ES-I3 (cell line): Measurements from ENCODE around the gene SLC35D2.
"Not testable (repeated sequence)": the region's sequence is repeated elsewhere in the genome, so short reads cannot be mapped to it uniquely, and the experiment has no call there.

Experiments used
- H3K36me3 ChIP-seq: 2 replicates; pipeline ENCODE4 v1.6.1; 2013; ENCODE audit warnings: mild to moderate bottlenecking, low read length, control low read depth, moderate library complexity; ENCODE audit not compliant: insufficient read depth
- H3K4me1 ChIP-seq: 2 replicates; pipeline ENCODE4 v1.6.1; 2013; ENCODE audit warnings: mild to moderate bottlenecking, control low read depth, low read length; ENCODE audit not compliant: insufficient read depth
- H3K9ac ChIP-seq: 2 replicates; pipeline ENCODE4 v1.6.1; 2013; ENCODE audit warnings: low read depth, mild to moderate bottlenecking, low read length, moderate library complexity
- H3K9me3 ChIP-seq: 2 replicates; pipeline ENCODE4 v1.6.1; 2013; ENCODE audit warnings: mild to moderate bottlenecking, low read length, moderate library complexity; ENCODE audit not compliant: control insufficient read depth, insufficient read depth

Gene SLC35D2

GRCh38 chr9:96323169-96323568, 60.3 kb downstream of the SLC35D2 start:
- H3K36me3 ChIP-seq, result no peaks in the 10 kb centered on the region
- no peaks in the 10 kb centered on the region for H3K9me3 ChIP-seq
- peaks cover 8% of the 10 kb centered on the region for H3K4me1 ChIP-seq
- no peak overlapping the region for H3K9ac ChIP-seq

- H3K36me3 ChIP-seq, H3K9me3 ChIP-seq, H3K4me1 ChIP-seq, H3K9ac ChIP-seq: not testable (repeated sequence)
Measured at GRCh38 chr9:96322736-96323135, 60.8 kb downstream of the SLC35D2 start.

- H3K4me1 ChIP-seq, H3K9ac ChIP-seq, H3K36me3 ChIP-seq, H3K9me3 ChIP-seq: not testable (repeated sequence)
Measured at GRCh38 chr9:96322210-96322609, 61.3 kb downstream of the SLC35D2 start.

- no peak overlapping the region for H3K9ac ChIP-seq
- no peaks in the 10 kb centered on the region for H3K36me3 ChIP-seq
- H3K4me1 ChIP-seq, result peaks cover 8% of the 10 kb centered on the region
- no peaks in the 10 kb centered on the region for H3K9me3 ChIP-seq
Measured at GRCh38 chr9:96321515-96321914, 62.0 kb downstream of the SLC35D2 start.

GRCh38 chr9:96320749-96321280, 62.7 kb downstream of the SLC35D2 start:
- no peaks in the 10 kb centered on the region for H3K9me3 ChIP-seq
- no peak overlapping the region for H3K9ac ChIP-seq
- H3K4me1 ChIP-seq, result peaks cover 8% of the 10 kb centered on the region
- H3K36me3 ChIP-seq, result no peaks in the 10 kb centered on the region

GRCh38 chr9:96318921-96319565, 64.5 kb downstream of the SLC35D2 start:
- H3K9me3 ChIP-seq, result 0 out of 2 replicates have a peak, but pooled peaks cover under 1% of the 10 kb centered on the region
- H3K9ac ChIP-seq, result no peak overlapping the region
- H3K36me3 ChIP-seq, result no peaks in the 10 kb centered on the region
- peaks cover 8% of the 10 kb centered on the region for H3K4me1 ChIP-seq

GRCh38 chr9:96317335-96317980, 66.1 kb downstream of the SLC35D2 start:
- Histone ChIP-seq H3K4me1 (peaks cover 8% of the 10 kb centered on the region), H3K9ac (no peak overlapping the region), H3K9me3 (peaks cover 16% of the 10 kb centered on the region), H3K36me3 (no peaks in the 10 kb centered on the region)

- Histone ChIP-seq H3K4me1 (no peaks in the 10 kb centered on the region), H3K36me3 (no peaks in the 10 kb centered on the region), H3K9ac (no peak overlapping the region), H3K9me3 (peaks cover 17% of the 10 kb centered on the region)
Measured at GRCh38 chr9:96309850-96310249, 73.7 kb downstream of the SLC35D2 start.

GRCh38 chr9:96306958-96307357, 76.6 kb downstream of the SLC35D2 start:
- H3K36me3 ChIP-seq, H3K9ac ChIP-seq, H3K4me1 ChIP-seq, H3K9me3 ChIP-seq: not testable (repeated sequence)

GRCh38 chr9:96305171-96305570, 78.3 kb downstream of the SLC35D2 start:
- H3K4me1 ChIP-seq, result no peaks in the 10 kb centered on the region
- no peaks in the 10 kb centered on the region for H3K36me3 ChIP-seq
- no peaks in the 10 kb centered on the region; the same call in 1 of the 2 replicates for H3K9me3 ChIP-seq
- no peak overlapping the region for H3K9ac ChIP-seq

- Histone ChIP-seq H3K9me3 (no peaks in the 10 kb centered on the region; the same call in 1 of the 2 replicates), H3K4me1 (no peaks in the 10 kb centered on the region), H3K36me3 (no peaks in the 10 kb centered on the region), H3K9ac (no peak overlapping the region)
Measured at GRCh38 chr9:96304230-96304629, 79.3 kb downstream of the SLC35D2 start.

GRCh38 chr9:96302021-96302420, 81.5 kb downstream of the SLC35D2 start, which contains the start of gene HSD17B3:
HSD17B3 (minus strand) TSS chr9:96302176; CDS start chr9:96302104, 72 bp downstream.
- no peaks in the 10 kb centered on the region for H3K36me3 ChIP-seq
- H3K9me3 ChIP-seq, result no peaks in the 10 kb centered on the region; the same call in 1 of the 2 replicates
- H3K4me1 ChIP-seq, result no peaks in the 10 kb centered on the region
- H3K9ac ChIP-seq, result no peak within 1 kb of the TSS

- no peaks in the 10 kb centered on the region for H3K36me3 ChIP-seq
- H3K4me1 ChIP-seq, result no peaks in the 10 kb centered on the region
- H3K9ac ChIP-seq, result no peak overlapping the region
- H3K9me3 ChIP-seq, result peaks cover 2% of the 10 kb centered on the region
Measured at GRCh38 chr9:96299823-96300222, 83.7 kb downstream of the SLC35D2 start.

GRCh38 chr9:96294159-96294545, 89.4 kb downstream of the SLC35D2 start:
- Histone ChIP-seq H3K9ac (no peak overlapping the region), H3K4me1 (0 out of 2 replicates have a peak, but pooled peaks cover 3% of the 10 kb centered on the region), H3K9me3 (peaks cover 2% of the 10 kb centered on the region), H3K36me3 (no peaks in the 10 kb centered on the region)
